HUDEP-2 (cell line): ENCODE data around the gene SNED1.
"Not testable (repeated sequence)": the region's sequence is repeated elsewhere in the genome, so short reads cannot be mapped to it uniquely, and the experiment has no call there.

Experiments
- DNase-seq, 76 experiments: peaks; one replicate each; lab custom pipeline; 2025; ENCODE audit not compliant: unreplicated experiment in 76 of 76; lab: John Stamatoyannopoulos, UW

SNED1 gene

GRCh38 chr2:241104611-241105010 lies 106.2 kb downstream of the SNED1 start:
- DNase-seq: not testable (repeated sequence)

- DNase-seq: no peak
Observed at GRCh38 chr2:241105641-241106040, 107.2 kb downstream of the SNED1 start.

GRCh38 chr2:241107031-241107783 lies 108.8 kb downstream of the SNED1 start:
- DNase-seq: no peak

- DNase-seq: no peak
Observed at GRCh38 chr2:241108271-241109209, 110.1 kb downstream of the SNED1 start.

- DNase-seq: no peak
Observed at GRCh38 chr2:241109210-241110088, 111.0 kb downstream of the SNED1 start.

- no peak for DNase-seq
Observed at GRCh38 chr2:241110089-241110606, 111.7 kb downstream of the SNED1 start.

GRCh38 chr2:241110607-241111439 lies 112.4 kb downstream of the SNED1 start:
- no peak for DNase-seq

GRCh38 chr2:241111440-241111805 lies 113.0 kb downstream of the SNED1 start:
- no peak for DNase-seq

GRCh38 chr2:241112046-241112445 lies 113.6 kb downstream of the SNED1 start:
- DNase-seq: no peak

- no peak for DNase-seq
Observed at GRCh38 chr2:241112592-241112991, 114.2 kb downstream of the SNED1 start.

GRCh38 chr2:241114836-241115235 lies 116.4 kb downstream of the SNED1 start:
- DNase-seq: no peak

GRCh38 chr2:241115361-241115760 lies 116.9 kb downstream of the SNED1 start:
- no peak for DNase-seq

GRCh38 chr2:241116606-241117560 lies 118.5 kb downstream of the SNED1 start:
- DNase-seq: no peak

GRCh38 chr2:241118737-241119505 lies 120.5 kb downstream of the SNED1 start:
- no peak for DNase-seq

- DNase-seq: no peak
Observed at GRCh38 chr2:241120440-241120839, 122.0 kb downstream of the SNED1 start.

- DNase-seq: no peak
Observed at GRCh38 chr2:241121008-241121407, 122.6 kb downstream of the SNED1 start.

GRCh38 chr2:241122376-241123002 lies 124.1 kb downstream of the SNED1 start:
- DNase-seq: no peak
